K562 (cell line): ENCODE data around the gene E2F2. TPM values are rescaled to one million over a fixed set of nuclear protein-coding genes. Genes with fewer than 3 reads are reported as not detected.
A peak's percentile ranks its signal among the peaks of the same experiment; 100 is the strongest.

Source experiments
- ATAC-seq: fragments of 200-7000 bp; cut with Tn5 transposase; 3 replicates; pipeline ENCODE4 v1.9.1; 2020; ENCODE audit warnings: moderate library complexity
- BruUV-seq: library from RNA; stranded (reverse); fragments of 400-500 nt; replicated peaks from 2 replicates; lab custom pipeline; 2021; lab: Mats Ljungman, UMichigan
- CTCF ChIA-PET: fragments of 300-600 bp; formaldehyde crosslinking; extraction: SDS; loops from one replicate; lab custom pipeline; 2021; ENCODE audit warnings: low intra/inter-chr PET ratio; lab: Yijun Ruan, JAX
- POLR2A ChIA-PET: fragments of 300-600, 350-650 bp; sonication (Branson Sonifier 250); formaldehyde crosslinking; extraction: SDS; loops from one replicate; lab custom pipeline; 2021; ENCODE audit warnings: antibody characterized with exemption, inconsistent platforms; lab: Yijun Ruan, JAX
- DNase-seq, 4 experiments: peaks; one replicate each; pipeline versions ENCODE4 v3.0.0 to v3.0.0-alpha.2; 2011 to 2018; ENCODE audit warnings: low spot score in 3 of 4, mixed read lengths in 3 of 4; ENCODE audit errors: extremely low read depth in 1 of 4
- FAIRE-seq: peaks from 2 replicates; lab custom pipeline; 2011; peaks lifted over from hg19 to GRCh38; lab: Jason Lieb, UNC
- H2AFZ ChIP-seq: 2 replicates; pipeline ENCODE4 v1.6.0; 2011; ENCODE audit warnings: low read depth, low read length, control low read depth, inconsistent platforms
- H3K27ac ChIP-seq: fragments of 200-600 bp; 3 replicates; pipeline ENCODE4 v1.8.0; 2011; ENCODE audit warnings: low read depth, mild to moderate bottlenecking, control low read depth, inconsistent platforms, low read length, moderate library complexity, mixed read lengths; ENCODE audit errors: extremely low read depth
- H3K27me3 ChIP-seq, 2 experiments: fragments of 300-600 bp in 1 of 2; 2 replicates in 1 of 2; 3 replicates in 1 of 2; pipeline versions ENCODE4 v1.6.0 to v1.8.0; 2011; ENCODE audit warnings: inconsistent platforms in 2 of 2, low read length in 2 of 2, mild to moderate bottlenecking in 1 of 2, mixed read lengths in 1 of 2, moderate library complexity in 1 of 2; ENCODE audit not compliant: control insufficient read depth in 2 of 2, insufficient read depth in 2 of 2
- H3K36me3 ChIP-seq: fragments of 300-600 bp; 3 replicates; pipeline ENCODE4 v1.8.0; 2011; ENCODE audit warnings: mild to moderate bottlenecking, low read length, inconsistent platforms; ENCODE audit not compliant: control insufficient read depth, insufficient read depth
- H3K4me1 ChIP-seq, 2 experiments: fragments of 200-600 bp in 1 of 2; replicated peaks in 1 of 2; 2 replicates in 1 of 2; 3 replicates in 1 of 2; pipeline versions ENCODE4 v1.5.1 to v1.8.0; 2011; ENCODE audit warnings: inconsistent platforms in 2 of 2, low read length in 2 of 2, mild to moderate bottlenecking in 1 of 2, mixed read lengths in 1 of 2, moderate library complexity in 1 of 2; ENCODE audit not compliant: control insufficient read depth in 2 of 2, insufficient read depth in 2 of 2
- H3K4me2 ChIP-seq: 2 replicates; pipeline ENCODE4 v1.6.1; 2011; ENCODE audit warnings: low read length, control low read depth, inconsistent platforms, mixed read lengths; ENCODE audit not compliant: insufficient read depth
- H3K4me3 ChIP-seq: fragments of 200-600 bp; sonication (generic), shearing (Covaris generic); 2 replicates; pipeline ENCODE4 v1.5.1; 2016; ENCODE audit warnings: control low read depth, inconsistent platforms
- H3K79me2 ChIP-seq: fragments of 200-600 bp; 3 replicates; pipeline ENCODE4 v1.8.0; 2011; ENCODE audit warnings: low read length, inconsistent platforms; ENCODE audit not compliant: control insufficient read depth, insufficient read depth
- H3K9ac ChIP-seq, 2 experiments: 2 replicates each; pipeline versions ENCODE4 v1.6.0 to v1.6.1; 2011; ENCODE audit warnings: low read depth in 2 of 2, low read length in 2 of 2, control low read depth in 1 of 2, inconsistent platforms in 1 of 2, mild to moderate bottlenecking in 1 of 2, mixed read lengths in 1 of 2; ENCODE audit not compliant: insufficient read depth in 1 of 2
- H3K9me1 ChIP-seq: one replicate; pipeline ENCODE4 v1.6.0; 2011; ENCODE audit warnings: inconsistent platforms, mild to moderate bottlenecking, low read length, moderate library complexity; ENCODE audit not compliant: control insufficient read depth, insufficient read depth
- H3K9me3 ChIP-seq: replicated peaks from 2 replicates; pipeline ENCODE4 v1.5.1; 2011; ENCODE audit warnings: low read depth, low read length, inconsistent platforms; ENCODE audit not compliant: control insufficient read depth, insufficient read depth
- H4K20me1 ChIP-seq: replicated peaks from 2 replicates; pipeline ENCODE4 v1.6.1; 2011; ENCODE audit warnings: low read length, inconsistent platforms, mixed read lengths; ENCODE audit not compliant: control insufficient read depth, insufficient read depth
- CBFB ChIP-seq: sonication (generic); formaldehyde crosslinking; IDR thresholded peaks from 2 replicates; pipeline ENCODE4 v1.4.0; 2020; ENCODE audit warnings: mild to moderate bottlenecking, missing genetic modification reagents
- FOXA3 ChIP-seq, 2 experiments: fragments of 450-650 bp in 1 of 2; sonication (generic) in 1 of 2; formaldehyde crosslinking; IDR thresholded peaks in 1 of 2; conservative IDR thresholded peaks in 1 of 2; 2 replicates each; pipeline versions ENCODE4 v1.4.0 to v1.8.0; 2020 to 2022; ENCODE audit warnings: mild to moderate bottlenecking in 2 of 2, missing genetic modification reagents in 1 of 2
- GATAD2A ChIP-seq: fragments of 450-650 bp; IDR thresholded peaks from 2 replicates; pipeline ENCODE4 v1.6.1; 2017
- HBP1 ChIP-seq: fragments of 450-650 bp; formaldehyde crosslinking; IDR thresholded peaks from 2 replicates; pipeline ENCODE4 v1.4.0; 2022; ENCODE audit warnings: missing genetic modification characterization
- MED1 ChIP-seq: sonication (generic); formaldehyde crosslinking; IDR thresholded peaks from 2 replicates; pipeline ENCODE4 v1.8.1; 2023; ENCODE audit warnings: missing genetic modification reagents, borderline replicate concordance
- RBM25 ChIP-seq: fragments of 200-400 bp; formaldehyde crosslinking; IDR thresholded peaks from 2 replicates; pipeline ENCODE4 v1.6.1; 2018; ENCODE audit warnings: low read length, low read depth, moderate library complexity; ENCODE audit not compliant: severe bottlenecking
- RREB1 ChIP-seq: fragments of 250-450 bp; sonication (Bioruptor Pico); IDR thresholded peaks from 2 replicates; pipeline ENCODE4 v1.4.0; 2020
- ZNF609 ChIP-seq: sonication (generic); formaldehyde crosslinking; IDR thresholded peaks from 2 replicates; pipeline ENCODE4 v1.8.1; 2023; ENCODE audit warnings: missing genetic modification reagents, mild to moderate bottlenecking, borderline replicate concordance
- WGBS: fragments of 100-300 bp; shearing (Covaris generic); methylation state at CpG from one replicate; pipeline ENCODE4 v1.1.6; 2016; ENCODE audit warnings: low coverage, mixed read lengths; ENCODE audit not compliant: insufficient coverage; ENCODE audit errors: missing lambda C conversion rate; 5-methylcytosine and 5-hydroxymethylcytosine counted together
- in situ Hi-C: fragments of 300-500 bp; cut with MboI; formaldehyde crosslinking; loops from 4 replicates; pipeline ENCODE4 v1.15.0; 2018; ENCODE audit warnings: inconsistent platforms, mixed read lengths
- intact Hi-C: fragments of 100-400 bp; cut with micrococcal nuclease; formaldehyde crosslinking; loops from 2 replicates; pipeline ENCODE4 v1.14.2; 2022
- polyA plus RNA-seq, 8 experiments: library from polyadenylated mRNA; depleted of rRNA in 4 of 8; stranded (reverse) in 5 of 8; unstranded in 3 of 8; fragments of >200 nt; fragmentation: Nextera tagmentation in 2 of 8; fragmentation: Illumina TruSeq in 1 of 8; extraction: Ambion mirVana in 2 of 8; extraction: Trizol in 1 of 8; gene quantifications; 2 replicates each; pipeline versions ENCODE4 v1.2.1 to v1.2.3, GENCODE V29; 2011 to 2014; ENCODE audit warnings: inconsistent platforms in 1 of 8, missing spikeins in 1 of 8
- total RNA-seq, 7 experiments: library from RNA; depleted of rRNA in 6 of 7; stranded (reverse); fragments of >200 nt in 6 of 7; fragmentation: Illumina TruSeq in 2 of 7; extraction: Trizol in 2 of 7; gene quantifications; 2 replicates each; pipeline versions ENCODE4 v1.2.1 to v1.2.3, GENCODE V29; 2011 to 2021; ENCODE audit warnings: low replicate concordance in 1 of 7

Gene E2F2
- total and polyA plus RNA-seq, 9 of the 15 experiments (the other 6 are each of a cell fraction or from before 2014, with no cell fraction given), result 3.1 to 25.3 (median 11.4) TPM

GRCh38 chr1:23526329-23527041 is 4.5 kb downstream of the E2F2 start:
- ChIA-PET CTCF (no interaction called here), POLR2A (interaction anchor here (0.6 to 7.0 kb wide), 7 partner anchors 10 to 276 kb away, joined by 3 to 65 read pairs (median 4); partner anchors contain the start of gene RPL11)
- no peak for DNase-seq
- FAIRE-seq, result no peak
- no peak overlapping the region for H3K4me3 ChIP-seq
- no TSS peak for BruUV-seq
- H3K4me1 ChIP-seq, result peaks cover 41 to 60% of the 10 kb centered on the region in 2 experiments
- no peak overlapping the region for H2AFZ ChIP-seq
- peaks cover 53% of the 10 kb centered on the region for H3K36me3 ChIP-seq
- peaks cover 31% of the 10 kb centered on the region for H4K20me1 ChIP-seq
- no peak for ATAC-seq
- peak overlapping the region in 1 of 2 experiments; percentile 73; a peak in 1 of 4 replicates for H3K9ac ChIP-seq
- no peak overlapping the region for H3K4me2 ChIP-seq
- whole genome bisulfite sequencing, result 95% methylated on average over 8 of the region's 8 CpGs
- H3K9me3 ChIP-seq, result no peaks in the 10 kb centered on the region
- H3K79me2 ChIP-seq, result peaks cover 65% of the 10 kb centered on the region
- H3K27ac ChIP-seq, result no peak overlapping the region
- peaks cover 18% of the 10 kb centered on the region for H3K9me1 ChIP-seq
- intact Hi-C loops (no loop called here), in situ Hi-C loops (no loop called here)
- H3K27me3 ChIP-seq, result no peaks in the 10 kb centered on the region
- TF ChIP-seq FOXA3 (CRISPR knock-in tag; conservative IDR thresholded peaks at IDR 0.05 in 1 of 2, IDR thresholded peaks at IDR 0.05 in 1 of 2), result no peak
- 0 out of 2 replicates have a peak, but pooled peaks have one; percentile 54 for TF ChIP-seq ZNF609
- 0 out of 2 replicates have a peak, but pooled peaks have one; percentile 51 for TF ChIP-seq CBFB
- no peak for TF ChIP-seq RREB1 (CRISPR knock-in tag)
- peak; percentile 17 for TF ChIP-seq RBM25
- 0 out of 2 replicates have a peak, but pooled peaks have one; percentile 29 for TF ChIP-seq HBP1
- TF ChIP-seq GATAD2A, result no peak
- 0 out of 2 replicates have a peak, but pooled peaks have one; percentile 53 for TF ChIP-seq MED1 (CRISPR knock-in tag)
